Esophagus squamous epithelium (tissue), 5 donors: ENCODE results near the gene MTHFD2L. TPM values are rescaled to one million over a fixed set of nuclear protein-coding genes. Genes with fewer than 3 reads are reported as not detected.
A peak's percentile ranks its signal among the peaks of the same experiment; 100 is the strongest.

Experiments
- DNase-seq: peaks from one replicate; lab custom pipeline; 2025; lab: John Stamatoyannopoulos, UW
- H3K27ac ChIP-seq, 4 donors: fragments of 200-600 bp; sonication (generic); one replicate each; pipeline ENCODE4 v1.5.1; 2016 to 2019; ENCODE audit warnings: mild to moderate bottlenecking in 1 of 4
- H3K27me3 ChIP-seq, 4 donors: fragments of 200-600 bp; sonication (generic); 1 replicate in 3 of 4; 2 replicates in 1 of 4; pipeline versions ENCODE4 v1.5.1 to v1.6.0; 2017 to 2021; ENCODE audit warnings: antibody characterized with exemption in 1 of 4
- H3K36me3 ChIP-seq, 3 donors: fragments of 200-600 bp; sonication (generic); one replicate each; pipeline ENCODE4 v1.5.1; 2016 to 2019
- H3K4me1 ChIP-seq, 3 donors: fragments of 200-600 bp; sonication (generic); one replicate each; pipeline ENCODE4 v1.5.1; 2017 to 2019
- H3K4me3 ChIP-seq, 4 donors: fragments of 200-600 bp; sonication (generic); 1 replicate in 3 of 4; 2 replicates in 1 of 4; pipeline ENCODE4 v1.5.1; 2016 to 2019; ENCODE audit warnings: mild to moderate bottlenecking in 2 of 4, moderate library complexity in 1 of 4
- H3K9me3 ChIP-seq, 3 donors: fragments of 200-600 bp; sonication (generic); one replicate each; pipeline ENCODE4 v1.5.1; 2016 to 2019
- POLR2A ChIP-seq, 4 donors: fragments of 450-650 bp; IDR thresholded peaks; one replicate each; pipeline ENCODE4 v1.6.1; 2017; ENCODE audit warnings: antibody characterized with exemption in 4 of 4, mild to moderate bottlenecking in 4 of 4, moderate library complexity in 3 of 4
- WGBS, 2 donors: methylation state at CpG; one replicate each; pipeline ENCODE4 v1.1.5; 2018; 5-methylcytosine and 5-hydroxymethylcytosine counted together
- intact Hi-C: fragments of 100-400 bp; cut with DNase I; formaldehyde crosslinking; loops from one replicate; pipeline ENCODE4 v1.15.0; 2022
- total RNA-seq, 4 donors: library from RNA; depleted of rRNA; stranded (reverse); fragments of >200 nt; gene quantifications; one replicate each; pipeline ENCODE4 v1.1.0, GENCODE V29; 2016
- TF ChIP-seq, protein P1 (sequence below), 6 experiments: fragments of 450-650 bp in 4 of 6; fragments of 200-600 bp in 2 of 6; sonication (generic) in 2 of 6; IDR thresholded peaks; one replicate each; pipeline ENCODE4 v1.5.1; 2016 to 2019; ENCODE audit warnings: antibody characterized with exemption in 6 of 6, mild to moderate bottlenecking in 4 of 6, moderate library complexity in 4 of 6
- donor health status: DM: yes; HTN: yes; CAD: no.

Gene MTHFD2L
- total RNA-seq, 4 donors from 2014 or later: 9.9 to 22.9 (median 19.1) TPM

DNA sequence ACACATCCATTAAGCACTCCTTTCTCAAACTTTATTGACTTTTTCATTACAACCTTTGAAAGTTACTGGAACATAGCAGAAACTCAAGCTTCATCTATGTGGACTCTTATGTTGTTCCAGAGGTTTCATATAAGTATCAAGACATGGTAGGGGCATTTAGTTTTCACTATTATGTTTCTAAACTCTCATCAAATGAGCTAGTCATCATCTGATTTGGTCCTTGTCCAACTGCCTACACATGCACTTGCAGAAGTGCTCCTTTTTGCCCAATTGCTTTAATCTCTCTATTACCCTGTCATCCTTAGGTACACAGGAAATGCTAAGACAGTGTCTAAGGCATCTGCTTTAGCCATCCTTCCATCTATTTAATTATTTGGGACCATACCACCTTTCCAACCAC, 108.2 kb downstream of the MTHFD2L start:
- intact Hi-C loops: no loop called here
- no peaks in the 10 kb centered on the region for H3K27me3 ChIP-seq
- TF ChIP-seq POLR2A (IDR thresholded peaks at IDR 0.05): no peak
- TF ChIP-seq, protein P1, sequence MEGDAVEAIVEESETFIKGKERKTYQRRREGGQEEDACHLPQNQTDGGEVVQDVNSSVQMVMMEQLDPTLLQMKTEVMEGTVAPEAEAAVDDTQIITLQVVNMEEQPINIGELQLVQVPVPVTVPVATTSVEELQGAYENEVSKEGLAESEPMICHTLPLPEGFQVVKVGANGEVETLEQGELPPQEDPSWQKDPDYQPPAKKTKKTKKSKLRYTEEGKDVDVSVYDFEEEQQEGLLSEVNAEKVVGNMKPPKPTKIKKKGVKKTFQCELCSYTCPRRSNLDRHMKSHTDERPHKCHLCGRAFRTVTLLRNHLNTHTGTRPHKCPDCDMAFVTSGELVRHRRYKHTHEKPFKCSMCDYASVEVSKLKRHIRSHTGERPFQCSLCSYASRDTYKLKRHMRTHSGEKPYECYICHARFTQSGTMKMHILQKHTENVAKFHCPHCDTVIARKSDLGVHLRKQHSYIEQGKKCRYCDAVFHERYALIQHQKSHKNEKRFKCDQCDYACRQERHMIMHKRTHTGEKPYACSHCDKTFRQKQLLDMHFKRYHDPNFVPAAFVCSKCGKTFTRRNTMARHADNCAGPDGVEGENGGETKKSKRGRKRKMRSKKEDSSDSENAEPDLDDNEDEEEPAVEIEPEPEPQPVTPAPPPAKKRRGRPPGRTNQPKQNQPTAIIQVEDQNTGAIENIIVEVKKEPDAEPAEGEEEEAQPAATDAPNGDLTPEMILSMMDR (IDR thresholded peaks at IDR 0.05): no peak
- H3K27ac ChIP-seq: no peak overlapping the region
- DNase-seq: no peak
- peaks cover 3 to 19% (median 10%) of the 10 kb centered on the region in 3 donors for H3K4me1 ChIP-seq
- H3K4me3 ChIP-seq: no peak overlapping the region
- H3K9me3 ChIP-seq: no peaks in the 10 kb centered on the region
- no peaks in the 10 kb centered on the region for H3K36me3 ChIP-seq

DNA sequence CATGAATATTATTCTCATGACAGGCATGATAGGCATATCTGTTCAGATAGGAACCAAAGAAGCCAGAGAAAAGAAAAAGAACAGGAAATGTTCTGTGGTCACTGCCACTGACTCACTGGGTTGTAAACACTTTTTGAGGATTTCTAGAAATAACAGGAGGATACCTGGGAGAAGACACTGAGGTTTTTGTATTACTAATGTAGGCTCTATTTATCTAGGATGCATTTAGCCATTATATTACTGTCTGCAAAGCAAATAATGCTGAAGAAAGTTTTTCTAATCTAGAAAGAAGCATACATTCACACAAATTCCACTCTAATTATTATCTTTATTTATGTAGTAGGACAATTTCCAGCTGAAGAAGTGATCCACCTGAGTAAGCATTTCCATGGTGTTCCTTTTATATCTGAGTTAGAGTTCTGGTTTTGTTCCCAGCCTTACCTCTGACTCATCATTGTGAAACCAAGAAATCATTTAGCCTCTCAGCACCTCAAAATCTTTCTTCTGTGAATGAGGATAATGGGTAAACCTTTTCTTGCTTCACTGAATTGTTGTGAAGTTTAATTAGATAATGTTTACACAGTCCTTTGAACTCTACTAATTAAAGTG, 110.2 kb downstream of the MTHFD2L start:
- Histone ChIP-seq H3K36me3 (no peaks in the 10 kb centered on the region), H3K9me3 (no peaks in the 10 kb centered on the region), H3K4me3 (no peak overlapping the region), H3K4me1 (peaks cover 3 to 29% (median 10%) of the 10 kb centered on the region in 3 donors), H3K27ac (peak overlapping the region; percentile 3 to 74 (median 52)), H3K27me3 (no peaks in the 10 kb centered on the region)
- no peak for DNase-seq
- TF ChIP-seq POLR2A (IDR thresholded peaks at IDR 0.05): no peak
- TF ChIP-seq, protein P1 (IDR thresholded peaks at IDR 0.05): no peak
- intact Hi-C loops: no loop called here

DNA sequence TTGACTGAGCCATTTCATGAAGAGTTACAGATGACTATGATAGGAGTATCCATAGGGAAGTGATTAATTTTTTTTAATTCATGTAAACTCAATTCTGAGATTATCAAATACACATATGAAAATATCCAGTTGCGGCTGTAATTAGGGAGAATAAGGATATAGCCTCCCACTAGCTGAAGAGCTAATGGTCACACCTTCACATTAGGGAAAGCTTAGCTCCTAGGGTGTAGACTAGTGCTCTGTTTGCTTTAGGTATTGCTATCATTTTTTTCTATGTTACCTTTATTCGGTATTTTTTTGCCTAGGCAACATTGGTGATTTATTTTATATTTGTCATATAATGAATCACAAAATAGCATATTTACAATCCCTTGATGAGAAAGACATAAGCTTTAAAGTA, 110.7 kb downstream of the MTHFD2L start:
- intact Hi-C loops: no loop called here
- Histone ChIP-seq H3K36me3 (no peaks in the 10 kb centered on the region), H3K27ac (peak overlapping the region in 3 of 4 donors; percentile 40 to 74 (median 63)), H3K4me1 (peaks cover 3 to 29% (median 10%) of the 10 kb centered on the region in 3 donors), H3K4me3 (no peak overlapping the region), H3K9me3 (no peaks in the 10 kb centered on the region), H3K27me3 (no peaks in the 10 kb centered on the region)
- WGBS, 2 donors: 46 to 47% methylated on average over 2 of the region's 2 CpGs
- no peak for DNase-seq
- TF ChIP-seq POLR2A (IDR thresholded peaks at IDR 0.05): no peak
- TF ChIP-seq, protein P1 (IDR thresholded peaks at IDR 0.05): no peak

DNA sequence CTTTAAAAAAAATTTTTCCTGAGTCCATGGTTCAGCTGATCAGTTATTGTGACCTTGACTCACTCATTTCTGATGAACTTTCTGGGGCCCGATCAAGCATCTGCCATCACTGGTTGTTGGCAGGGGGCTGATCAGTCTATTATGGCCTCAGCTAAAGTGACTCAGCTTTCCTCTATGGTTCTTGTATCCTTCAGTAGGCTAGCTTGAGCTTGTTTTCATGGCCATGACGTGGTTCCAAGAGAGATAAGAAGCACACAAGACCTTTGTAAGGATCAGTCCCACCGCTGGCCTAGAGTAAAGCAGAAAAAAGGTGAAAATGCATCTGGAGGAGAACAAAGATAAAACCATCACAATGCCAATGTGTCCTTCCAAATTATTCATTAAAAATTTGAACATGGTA, 120.6 kb downstream of the MTHFD2L start:
- Histone ChIP-seq H3K9me3 (no peaks in the 10 kb centered on the region), H3K4me3 (no peak overlapping the region), H3K36me3 (no peaks in the 10 kb centered on the region), H3K27me3 (no peaks in the 10 kb centered on the region), H3K4me1 (peaks cover 4 to 18% (median 8%) of the 10 kb centered on the region in 3 donors), H3K27ac (no peak overlapping the region)
- intact Hi-C loops: no loop called here
- 58 to 74% methylated on average over 3 of the region's 3 CpGs for WGBS, 2 donors
- no peak for DNase-seq
- TF ChIP-seq, protein P1 (IDR thresholded peaks at IDR 0.05): no peak
- TF ChIP-seq POLR2A (IDR thresholded peaks at IDR 0.05): no peak

DNA sequence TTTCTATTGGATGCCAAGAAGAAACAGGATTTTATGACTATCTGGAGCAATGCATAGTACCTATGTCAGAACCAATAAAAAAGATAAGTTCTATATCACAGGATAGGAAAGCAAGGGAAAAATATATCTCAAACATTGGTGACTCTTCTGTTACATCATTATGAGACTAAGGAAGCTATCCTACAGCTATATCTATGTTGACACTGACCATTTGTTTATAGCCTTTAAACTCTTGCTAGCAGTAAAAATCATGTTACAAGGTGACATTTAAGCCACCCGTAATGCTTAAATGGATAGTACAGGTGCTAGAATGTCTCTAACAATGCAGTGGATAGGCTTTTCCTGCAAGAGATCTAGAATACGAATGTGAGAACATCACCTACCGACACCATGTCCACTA, 121.8 kb downstream of the MTHFD2L start:
- H3K27me3 ChIP-seq: no peaks in the 10 kb centered on the region
- no peaks in the 10 kb centered on the region for H3K36me3 ChIP-seq
- DNase-seq: no peak
- H3K9me3 ChIP-seq: no peaks in the 10 kb centered on the region
- peaks cover 4 to 30% (median 8%) of the 10 kb centered on the region in 3 donors for H3K4me1 ChIP-seq
- WGBS, 2 donors: 88 to 96% methylated on average over 3 of the region's 3 CpGs
- intact Hi-C loops: no loop called here
- TF ChIP-seq, protein P1 (IDR thresholded peaks at IDR 0.05): no peak
- no peak for TF ChIP-seq POLR2A (IDR thresholded peaks at IDR 0.05)
- no peak overlapping the region for H3K4me3 ChIP-seq
- H3K27ac ChIP-seq: no peak overlapping the region
